Thoracic aorta endothelial cell (primary cell): Measurements from ENCODE around the gene DOLK. TPM values are rescaled to one million over a fixed set of nuclear protein-coding genes. Genes with fewer than 3 reads are reported as not detected.

ENCODE experiments used
- total RNA-seq: library from RNA; depleted of rRNA; stranded (reverse); fragments of >200 nt; gene quantifications from 2 replicates; pipeline ENCODE4 v1.2.3, GENCODE V29; 2012

DOLK gene
- total RNA-seq = 20.5 and 25.9 TPM in 2 replicates

DNA sequence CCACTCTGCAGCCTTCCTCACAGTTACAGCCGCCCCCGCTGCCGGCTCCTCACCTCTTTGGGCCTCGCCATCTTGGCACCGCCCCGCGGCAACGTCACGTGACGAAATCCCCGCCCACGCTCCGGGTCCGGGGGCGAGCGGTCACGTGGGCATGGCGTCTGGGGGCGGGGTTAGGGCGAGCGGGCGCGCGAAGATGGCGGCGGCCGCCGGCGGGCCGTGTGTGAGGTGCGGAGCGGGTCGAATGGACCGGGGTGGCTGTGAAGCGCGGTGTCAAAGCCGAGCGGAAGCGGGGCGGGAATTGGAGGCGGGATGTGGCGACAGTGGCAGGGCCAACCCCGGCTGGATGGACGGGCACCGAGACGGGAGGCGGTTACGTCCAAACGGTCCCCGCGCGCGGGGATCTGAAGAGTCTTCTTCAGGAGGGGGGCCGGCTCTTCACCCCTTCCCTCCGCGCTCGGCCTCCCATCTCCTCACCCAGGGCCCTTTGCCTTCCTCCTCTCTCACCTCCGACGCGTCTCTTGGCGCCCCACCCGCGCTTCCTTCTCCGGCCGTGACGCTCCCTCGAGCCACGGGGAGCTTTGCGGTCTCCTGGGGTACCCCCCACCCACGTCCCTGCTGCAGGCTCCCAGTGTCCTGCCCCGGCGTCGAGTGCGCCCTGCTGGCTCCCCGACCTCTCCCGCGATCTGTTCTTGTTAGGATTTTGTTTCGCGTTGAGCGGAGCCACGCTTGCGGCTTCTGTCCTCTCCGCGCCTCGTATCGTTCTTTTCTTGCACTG lies at the start of gene DOLK, which contains the start of gene NUP188:
DOLK (minus strand) TSS at position 77 of the 775 bp plus-strand sequence. CDS start 300 bp downstream, outside the sequence.
NUP188 (plus strand) TSS at position 173 of the 775 bp plus-strand sequence; CDS start at position 194, 21 bp downstream.

DNA sequence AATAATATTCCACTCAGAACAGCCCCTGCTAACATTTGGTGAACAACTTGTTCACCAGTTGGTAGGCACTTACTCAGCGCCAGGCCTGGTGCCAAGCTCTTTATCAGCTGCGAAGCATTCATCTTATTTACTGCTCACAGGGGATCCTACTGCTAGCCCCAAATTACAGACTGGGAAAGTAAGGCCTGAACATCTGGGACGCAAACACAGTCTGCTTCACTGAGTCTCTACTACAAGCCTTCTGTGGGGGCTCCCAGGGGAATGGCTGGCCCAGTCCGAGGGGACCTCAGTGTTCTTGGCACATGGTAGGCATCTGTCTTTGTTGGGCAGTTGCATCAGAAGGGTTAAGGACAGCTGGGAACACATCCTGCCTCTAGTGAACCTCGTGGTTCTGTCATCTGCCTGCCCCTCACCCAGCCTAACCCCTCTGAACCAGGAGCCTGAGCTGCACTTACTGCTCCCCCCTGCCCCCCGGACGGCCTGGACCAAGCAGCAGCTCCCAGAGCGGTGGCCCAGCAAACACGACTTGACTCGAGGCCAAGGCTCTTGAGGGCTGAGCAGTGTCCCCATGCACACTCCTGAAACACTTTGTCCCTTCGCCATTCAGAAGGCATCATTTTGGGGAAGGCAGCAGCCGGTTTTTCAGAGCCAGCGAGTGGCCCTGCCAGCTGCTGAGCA lies 26.9 kb downstream of the DOLK start, which contains the start of gene PHYHD1:
PHYHD1 (plus strand) TSS at position 602 of the 678 bp plus-strand sequence. CDS start 1,342 bp downstream, outside the sequence.

Other genes starting within 250 kb of the DOLK start
- gene PKN3, start 245.1 kb downstream of the DOLK start, total RNA-seq = 20.6 and 31.9 TPM in 2 replicates
- 21.4 and 27.4 TPM in 2 replicates for gene ZDHHC12, start 223.5 kb downstream of the DOLK start, total RNA-seq
- 13.0 and 16.4 TPM in 2 replicates for gene ZER1, start 175.7 kb downstream of the DOLK start, total RNA-seq
- gene TBC1D13, start 160.3 kb downstream of the DOLK start, total RNA-seq = 20.5 and 22.1 TPM in 2 replicates
- 18.3 and 20.5 TPM in 2 replicates for gene ENDOG, start 129.1 kb downstream of the DOLK start, total RNA-seq
- gene SPOUT1, start 117.8 kb downstream of the DOLK start, total RNA-seq = 20.5 and 22.8 TPM in 2 replicates
- 8.5 and 9.0 TPM in 2 replicates for gene KYAT1, start 65.7 kb downstream of the DOLK start, total RNA-seq
- 118 and 154 TPM in 2 replicates for gene LRRC8A, start 65.5 kb downstream of the DOLK start, total RNA-seq
- gene PHYHD1, start 26.6 kb downstream of the DOLK start, total RNA-seq = 0.79 and 1.3 TPM in 2 replicates
- gene NUP188, start 96 bp upstream of the DOLK start, total RNA-seq = 76.3 and 85.9 TPM in 2 replicates
- gene SH3GLB2, start 80.7 kb upstream of the DOLK start, total RNA-seq = 38.4 and 44.7 TPM in 2 replicates
- gene MIGA2, start 89.0 kb upstream of the DOLK start, total RNA-seq = 18.2 and 24.1 TPM in 2 replicates
- gene DOLPP1, start 133.5 kb upstream of the DOLK start, total RNA-seq = 12.6 and 12.9 TPM in 2 replicates
- gene CRAT, start 163.2 kb upstream of the DOLK start, total RNA-seq = 27.6 and 27.7 TPM in 2 replicates
- 82.3 and 87.6 TPM in 2 replicates for gene PTPA, start 163.8 kb upstream of the DOLK start, total RNA-seq
- 5.5 and 7.6 TPM in 2 replicates for gene IER5L, start 230.7 kb upstream of the DOLK start, total RNA-seq